Thyroid gland (tissue), 4 donors: ENCODE measurements around the gene RPS6KA5. TPM values are rescaled to one million over a fixed set of nuclear protein-coding genes. Genes with fewer than 3 reads are reported as not detected.

Experiments
- DNase-seq, 2 donors: peaks; one replicate each; pipeline ENCODE4 v3.0.0-alpha.2; 2019
- H3K27ac ChIP-seq, 3 donors: fragments of 200-600 bp; sonication (generic); 1 replicate in 2 of 3; 2 replicates in 1 of 3; pipeline ENCODE4 v1.5.1; 2016 to 2019; ENCODE audit warnings: mild to moderate bottlenecking in 1 of 3, moderate library complexity in 1 of 3
- H3K27me3 ChIP-seq: fragments of 200-600 bp; sonication (generic); one replicate; pipeline ENCODE4 v1.5.1; 2019
- H3K36me3 ChIP-seq, 2 donors: fragments of 200-600 bp; sonication (generic); one replicate each; pipeline ENCODE4 v1.5.1; 2016 to 2019
- H3K4me1 ChIP-seq, 2 donors: fragments of 200-600 bp; sonication (generic); one replicate each; pipeline ENCODE4 v1.5.1; 2017 to 2019
- H3K4me3 ChIP-seq, 3 donors: fragments of 200-600 bp; sonication (generic); replicated peaks in 1 of 3; 1 replicate in 2 of 3; 2 replicates in 1 of 3; pipeline ENCODE4 v1.5.1; 2016; ENCODE audit warnings: mild to moderate bottlenecking in 1 of 3
- H3K9me3 ChIP-seq: fragments of 200-600 bp; sonication (generic); one replicate; pipeline ENCODE4 v1.5.1; 2017
- POLR2A ChIP-seq, 2 donors: fragments of 450-650 bp; IDR thresholded peaks; one replicate each; pipeline ENCODE4 v1.6.1; 2017; ENCODE audit warnings: antibody characterized with exemption in 2 of 2, mild to moderate bottlenecking in 2 of 2, moderate library complexity in 1 of 2
- WGBS, 2 donors: methylation state at CpG; one replicate each; pipeline ENCODE4 v1.1.5; 2017; 5-methylcytosine and 5-hydroxymethylcytosine counted together
- intact Hi-C: fragments of 100-400 bp; cut with DNase I; formaldehyde crosslinking; loops from one replicate; pipeline ENCODE4 v1.15.1; 2023
- total RNA-seq, 4 donors: library from RNA; depleted of rRNA; stranded (reverse); fragments of >200 nt; gene quantifications; one replicate each; pipeline ENCODE4 v1.2.3, GENCODE V29; 2016
- TF ChIP-seq, protein P1 (sequence below), 6 experiments: fragments of 200-600 bp in 3 of 6; fragments of 450-650 bp in 3 of 6; sonication (generic) in 3 of 6; IDR thresholded peaks; one replicate each; pipeline ENCODE4 v1.5.1; 2016 to 2019; ENCODE audit warnings: antibody characterized with exemption in 6 of 6, mild to moderate bottlenecking in 2 of 6, inconsistent platforms in 1 of 6, moderate library complexity in 1 of 6

RPS6KA5 gene
- total RNA-seq, 4 donors from 2014 or later = 6.4 to 17.4 (median 8.9) TPM

DNA sequence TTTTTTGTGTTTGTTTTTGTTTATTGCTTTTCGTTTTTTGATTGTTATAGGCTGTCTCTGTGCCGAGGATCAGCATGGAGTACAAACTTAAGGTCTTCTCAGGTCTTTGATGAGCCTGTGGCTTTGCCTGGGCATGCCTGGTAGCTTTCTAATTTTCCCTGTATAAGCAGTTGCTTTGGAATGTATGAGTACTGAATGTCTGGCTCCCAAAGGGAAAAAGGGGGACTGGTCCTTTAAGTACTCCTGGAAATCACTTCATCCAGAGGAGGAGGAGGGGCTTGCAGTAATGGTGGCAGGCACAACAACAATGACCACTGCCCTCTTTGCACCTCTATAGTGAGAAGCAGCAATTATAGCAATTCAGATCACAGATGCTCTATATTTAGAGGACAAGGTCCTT, 176.7 kb downstream of the RPS6KA5 start:
- no peaks in the 10 kb centered on the region for H3K9me3 ChIP-seq
- H3K36me3 ChIP-seq = no peaks in the 10 kb centered on the region
- no peaks in the 10 kb centered on the region for H3K27me3 ChIP-seq
- H3K4me3 ChIP-seq = no peak overlapping the region
- intact Hi-C loops = no loop called here
- 92% methylated on average over 2 of the region's 2 CpGs for WGBS, 2 donors
- TF ChIP-seq, protein P1, sequence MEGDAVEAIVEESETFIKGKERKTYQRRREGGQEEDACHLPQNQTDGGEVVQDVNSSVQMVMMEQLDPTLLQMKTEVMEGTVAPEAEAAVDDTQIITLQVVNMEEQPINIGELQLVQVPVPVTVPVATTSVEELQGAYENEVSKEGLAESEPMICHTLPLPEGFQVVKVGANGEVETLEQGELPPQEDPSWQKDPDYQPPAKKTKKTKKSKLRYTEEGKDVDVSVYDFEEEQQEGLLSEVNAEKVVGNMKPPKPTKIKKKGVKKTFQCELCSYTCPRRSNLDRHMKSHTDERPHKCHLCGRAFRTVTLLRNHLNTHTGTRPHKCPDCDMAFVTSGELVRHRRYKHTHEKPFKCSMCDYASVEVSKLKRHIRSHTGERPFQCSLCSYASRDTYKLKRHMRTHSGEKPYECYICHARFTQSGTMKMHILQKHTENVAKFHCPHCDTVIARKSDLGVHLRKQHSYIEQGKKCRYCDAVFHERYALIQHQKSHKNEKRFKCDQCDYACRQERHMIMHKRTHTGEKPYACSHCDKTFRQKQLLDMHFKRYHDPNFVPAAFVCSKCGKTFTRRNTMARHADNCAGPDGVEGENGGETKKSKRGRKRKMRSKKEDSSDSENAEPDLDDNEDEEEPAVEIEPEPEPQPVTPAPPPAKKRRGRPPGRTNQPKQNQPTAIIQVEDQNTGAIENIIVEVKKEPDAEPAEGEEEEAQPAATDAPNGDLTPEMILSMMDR (IDR thresholded peaks at IDR 0.05) = no peak
- TF ChIP-seq POLR2A (IDR thresholded peaks at IDR 0.05) = no peak
- no peaks in the 10 kb centered on the region for H3K4me1 ChIP-seq
- DNase-seq = no peak
- no peak overlapping the region for H3K27ac ChIP-seq

DNA sequence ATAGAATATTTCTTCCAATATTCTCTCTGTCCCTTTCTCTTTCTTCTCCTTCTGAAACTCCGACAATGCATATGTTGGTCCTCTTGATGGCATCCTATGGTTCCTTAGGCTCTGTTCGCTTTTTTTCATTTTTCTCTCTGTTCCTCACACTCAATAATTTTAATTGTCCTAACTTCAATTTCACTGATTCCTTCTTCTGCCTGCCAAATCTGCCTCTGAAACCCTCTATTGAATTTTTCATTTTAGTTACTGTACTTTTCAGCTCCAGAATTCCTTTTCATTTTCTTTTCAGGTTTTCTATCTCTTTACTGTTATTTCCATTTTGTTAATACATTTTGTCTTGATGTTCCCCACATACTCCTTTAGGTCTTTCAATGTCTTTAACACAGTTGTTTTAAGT, 177.2 kb downstream of the RPS6KA5 start:
- H3K9me3 ChIP-seq = no peaks in the 10 kb centered on the region
- H3K27ac ChIP-seq = no peak overlapping the region
- H3K36me3 ChIP-seq = no peaks in the 10 kb centered on the region
- DNase-seq = no peak
- 96 to 99% methylated on average over 2 of the region's 2 CpGs for WGBS, 2 donors
- intact Hi-C loops = no loop called here
- no peak for TF ChIP-seq POLR2A (IDR thresholded peaks at IDR 0.05)
- TF ChIP-seq, protein P1 (IDR thresholded peaks at IDR 0.05) = no peak
- H3K4me3 ChIP-seq = no peak overlapping the region
- no peaks in the 10 kb centered on the region for H3K4me1 ChIP-seq
- H3K27me3 ChIP-seq = no peaks in the 10 kb centered on the region

DNA sequence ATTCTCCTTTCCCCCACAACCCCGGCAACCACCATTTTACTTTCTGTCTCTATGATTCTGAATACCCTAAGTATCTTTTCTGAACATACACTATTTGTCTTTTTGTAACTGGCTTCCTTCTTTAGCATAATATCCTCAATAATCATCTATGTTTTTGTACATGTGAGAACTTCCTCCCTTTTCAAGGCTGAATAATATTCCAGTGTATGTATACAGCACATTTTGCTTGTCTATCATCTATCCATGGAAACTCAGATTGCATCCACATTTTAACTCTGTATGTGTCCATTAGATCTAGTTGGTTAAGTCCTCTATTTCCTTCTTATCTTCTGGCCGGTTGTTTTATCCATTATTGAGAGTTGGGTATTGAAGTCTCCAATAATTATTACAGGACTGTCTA, 180.2 kb downstream of the RPS6KA5 start:
- WGBS, 2 donors = 95 to 98% methylated on average over 2 of the region's 2 CpGs
- Histone ChIP-seq H3K9me3 (no peaks in the 10 kb centered on the region), H3K4me1 (no peaks in the 10 kb centered on the region), H3K27me3 (no peaks in the 10 kb centered on the region), H3K36me3 (peaks cover 0 to under 1% of the 10 kb centered on the region in 2 donors), H3K27ac (no peak overlapping the region), H3K4me3 (no peak overlapping the region)
- no peak for TF ChIP-seq POLR2A (IDR thresholded peaks at IDR 0.05)
- TF ChIP-seq, protein P1 (IDR thresholded peaks at IDR 0.05) = no peak
- no peak for DNase-seq
- intact Hi-C loops = no loop called here

DNA sequence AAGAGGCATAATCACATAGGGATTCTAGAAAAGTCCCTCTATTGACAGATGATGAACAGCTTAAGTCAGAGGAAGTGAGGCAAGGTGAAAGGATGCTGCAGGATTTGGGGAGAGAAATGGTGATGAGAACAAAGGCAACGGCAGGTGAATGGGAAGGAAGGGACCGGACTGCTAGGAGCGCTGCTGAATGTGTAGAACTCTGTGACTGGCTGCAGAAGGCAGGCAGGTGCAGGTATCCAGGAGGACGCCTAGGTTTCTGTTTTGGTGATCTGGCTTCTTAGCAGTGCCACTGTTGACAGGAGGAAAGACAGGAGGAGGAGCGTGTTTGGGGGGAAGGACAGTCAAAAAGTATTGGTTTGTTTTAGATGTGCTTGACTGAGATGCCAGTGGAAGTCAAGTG, 185.8 kb downstream of the RPS6KA5 start:
- H3K27me3 ChIP-seq = no peaks in the 10 kb centered on the region
- no peak overlapping the region for H3K4me3 ChIP-seq
- H3K4me1 ChIP-seq = no peaks in the 10 kb centered on the region
- intact Hi-C loops = no loop called here
- 82 to 85% methylated on average over 5 of the region's 5 CpGs for WGBS, 2 donors
- TF ChIP-seq, protein P1 (IDR thresholded peaks at IDR 0.05) = no peak
- no peak for TF ChIP-seq POLR2A (IDR thresholded peaks at IDR 0.05)
- no peaks in the 10 kb centered on the region for H3K9me3 ChIP-seq
- peak; percentile 4 for DNase-seq
- H3K27ac ChIP-seq = no peak overlapping the region
- peaks cover 0 to 4% of the 10 kb centered on the region in 2 donors for H3K36me3 ChIP-seq

DNA sequence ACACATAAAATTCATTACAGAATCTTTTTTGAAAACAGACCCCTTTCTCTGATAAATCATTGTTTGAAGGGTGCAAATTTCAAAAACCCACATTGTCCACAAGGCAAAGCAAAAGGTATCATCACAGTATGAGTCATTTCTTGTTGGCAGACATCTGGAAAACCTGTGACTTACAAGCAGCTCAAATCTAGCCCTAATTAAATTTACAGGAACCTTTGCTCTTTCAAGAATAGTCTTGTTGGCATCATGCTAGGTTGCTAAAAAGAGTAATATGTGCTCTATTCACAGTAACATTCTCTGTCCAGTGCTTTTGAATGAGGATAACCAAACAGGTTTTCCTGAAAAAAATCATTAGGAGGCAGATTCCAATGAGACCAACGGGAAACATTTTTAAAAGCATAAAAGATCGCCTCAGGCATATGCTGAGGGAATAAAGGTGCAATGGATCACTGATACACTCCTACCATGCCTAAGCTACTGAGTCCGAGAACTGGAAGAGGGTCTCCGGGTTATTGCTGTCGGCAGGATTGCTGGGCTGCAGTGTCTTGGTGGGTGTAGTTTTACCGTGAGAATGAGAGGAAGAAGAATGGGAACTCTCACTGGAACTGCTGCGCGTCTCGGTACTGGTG, 188.7 kb downstream of the RPS6KA5 start:
- H3K9me3 ChIP-seq = no peaks in the 10 kb centered on the region
- H3K36me3 ChIP-seq = peaks cover 0 to 4% of the 10 kb centered on the region in 2 donors
- no peaks in the 10 kb centered on the region for H3K4me1 ChIP-seq
- no peak for DNase-seq
- H3K4me3 ChIP-seq = no peak overlapping the region
- TF ChIP-seq, protein P1 (IDR thresholded peaks at IDR 0.05) = no peak
- intact Hi-C loops = no loop called here
- WGBS, 2 donors = 89 to 91% methylated on average over 9 of the region's 9 CpGs
- no peak overlapping the region for H3K27ac ChIP-seq
- H3K27me3 ChIP-seq = no peaks in the 10 kb centered on the region
